Anterior cingulate cortex (tissue), 58 donors: Measurements from ENCODE around the gene NMNAT3.
"Not testable (repeated sequence)": the region's sequence is repeated elsewhere in the genome, so short reads cannot be mapped to it uniquely, and the experiment has no call there.

Source experiments
- DNase-seq, 58 donors: peaks; one replicate each; lab custom pipeline; 2025; lab: John Stamatoyannopoulos, UW

Gene NMNAT3

DNA sequence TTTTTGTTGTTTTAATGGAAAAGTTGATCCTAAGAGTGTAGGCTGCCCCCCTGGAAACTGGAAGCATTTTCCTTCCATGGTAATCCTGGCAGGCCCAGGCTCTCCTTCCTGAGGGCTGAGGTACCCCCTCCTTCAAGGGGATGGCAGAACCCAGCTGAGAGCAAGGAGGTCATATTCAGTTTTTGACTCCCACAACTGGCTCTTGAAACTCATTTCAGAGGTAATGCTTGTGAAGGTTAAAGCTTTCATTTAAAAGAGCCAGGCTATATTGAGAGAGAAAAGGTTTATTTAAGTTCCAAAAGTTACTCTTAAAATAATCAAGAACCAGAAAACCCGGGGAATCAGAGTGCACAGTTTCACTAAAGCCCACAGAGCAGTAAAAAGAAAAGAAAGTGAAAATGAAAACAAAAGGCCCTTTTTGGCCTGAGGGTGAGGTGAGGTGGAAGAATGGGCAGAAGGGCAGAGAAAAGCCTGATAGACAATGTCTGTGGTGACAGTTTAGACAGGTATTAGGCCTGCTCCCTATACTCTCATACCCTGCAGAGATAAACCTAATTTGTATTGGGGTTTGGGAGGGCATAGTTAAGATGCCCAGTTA, 91.3 kb downstream of the NMNAT3 start:
- DNase-seq, result no peak

GRCh38 chr3:139585820-139586219, 92.0 kb downstream of the NMNAT3 start:
- no peak for DNase-seq

DNA sequence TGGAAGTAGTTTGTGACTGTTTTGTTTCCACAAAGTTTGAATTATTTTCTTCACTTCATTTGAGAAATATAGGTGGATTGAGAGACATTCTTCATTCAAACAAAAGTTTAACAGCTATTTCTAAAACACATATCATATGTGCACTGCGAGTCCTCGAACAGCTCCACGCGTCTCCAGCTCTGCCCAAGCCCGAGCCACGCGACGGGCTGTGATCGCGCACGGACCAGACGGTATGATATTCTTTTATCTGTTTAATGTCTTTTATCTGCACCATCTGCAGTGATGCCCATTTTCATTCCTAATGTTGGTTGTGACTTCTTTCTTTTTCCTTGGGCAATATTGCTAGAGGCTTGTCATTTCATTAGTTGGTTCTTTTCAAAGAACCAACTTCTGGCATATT, 94.1 kb downstream of the NMNAT3 start:
- DNase-seq, result not testable (repeated sequence)

DNA sequence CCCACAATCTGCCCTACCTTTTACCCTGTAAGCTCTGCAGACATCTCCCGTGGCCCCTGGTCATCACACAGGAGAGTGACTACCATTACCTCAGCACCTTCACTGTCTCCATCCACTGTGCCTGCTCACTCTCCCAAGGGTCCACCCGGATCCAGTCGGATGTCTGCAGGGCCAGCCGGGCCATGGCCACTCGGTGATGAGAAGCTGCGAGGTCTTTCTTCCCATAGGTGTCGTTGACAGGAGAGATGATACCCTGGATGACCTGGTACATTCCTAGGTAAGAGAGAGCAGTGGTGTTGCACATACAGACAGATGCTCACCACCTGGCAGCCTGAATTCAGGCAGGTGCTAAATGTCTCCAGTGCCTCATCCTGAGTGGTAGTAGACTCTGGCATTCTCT, 99.0 kb downstream of the NMNAT3 start:
- no peak for DNase-seq

- DNase-seq, result no peak
Observed at GRCh38 chr3:139577909-139578308, 99.9 kb downstream of the NMNAT3 start.

DNA sequence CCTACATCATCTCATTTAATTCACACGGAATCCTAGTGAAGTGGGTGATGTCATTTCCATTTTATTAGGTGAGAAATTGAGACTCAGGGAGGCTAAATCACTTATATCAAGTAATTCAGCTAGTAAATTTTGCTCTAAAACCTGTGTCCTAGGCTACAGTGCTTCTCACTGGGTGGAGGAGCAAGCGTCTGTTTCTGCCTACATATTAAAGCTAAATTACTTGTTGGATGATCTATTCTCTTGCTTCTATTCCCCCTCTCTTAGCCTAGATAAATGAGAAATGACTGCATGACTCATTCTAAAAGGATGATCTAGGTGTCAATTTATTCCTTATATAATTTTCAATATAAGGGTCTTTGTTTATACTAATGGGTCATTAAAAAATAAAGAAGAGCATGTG, 100.4 kb downstream of the NMNAT3 start:
- no peak for DNase-seq

- DNase-seq, result peak in 10 of 58 donors; percentile 7 to 43 (median 20)
Observed at GRCh38 chr3:139574026-139574947, 103.5 kb downstream of the NMNAT3 start.

DNA sequence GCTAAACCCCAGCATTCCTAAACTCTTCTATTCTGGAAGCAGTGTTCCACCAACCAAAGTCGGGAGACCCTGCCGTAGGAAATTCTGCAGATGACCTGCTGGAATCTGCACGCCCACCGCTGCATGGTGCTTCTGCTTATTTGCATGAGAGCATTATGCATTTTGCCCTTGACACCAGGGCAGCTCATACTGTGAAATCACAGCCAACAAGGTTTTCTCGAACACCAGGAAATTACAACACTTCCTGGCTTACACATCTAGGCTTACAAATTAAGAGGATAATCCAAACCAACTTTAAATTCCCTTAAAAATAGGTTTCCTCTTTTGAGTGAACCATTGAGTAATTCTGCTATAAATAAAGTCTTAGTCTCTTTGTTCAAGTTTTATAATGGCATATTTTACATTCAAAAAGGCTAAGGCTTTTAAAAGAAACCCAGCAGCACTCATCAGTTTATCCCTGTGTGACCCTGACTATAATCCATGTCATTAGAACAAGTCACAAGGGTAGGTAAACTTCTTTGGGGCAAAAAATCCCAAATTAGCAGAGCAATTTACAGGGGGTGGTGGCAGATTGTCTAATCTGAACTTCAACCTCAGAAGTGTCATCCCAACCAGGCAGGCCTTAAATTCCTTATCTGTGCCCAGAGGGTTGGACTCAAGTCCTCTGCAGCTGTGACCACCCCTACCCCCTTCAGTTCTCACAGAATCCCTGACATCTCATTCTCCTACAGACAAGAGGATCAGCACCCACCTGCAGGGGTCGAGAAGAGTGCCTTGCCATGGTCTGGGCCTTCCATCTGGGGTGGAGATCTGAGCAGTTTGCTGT, 104.7 kb downstream of the NMNAT3 start:
- no peak for DNase-seq

- DNase-seq, result no peak
Observed at GRCh38 chr3:139571711-139572110, 106.1 kb downstream of the NMNAT3 start.

- no peak for DNase-seq
Observed at GRCh38 chr3:139564294-139564861, 113.4 kb downstream of the NMNAT3 start.

GRCh38 chr3:139561959-139562676, 115.7 kb downstream of the NMNAT3 start:
- DNase-seq, result peak in 13 of 58 donors; percentile 4 to 40 (median 16)

- DNase-seq, result no peak
Observed at GRCh38 chr3:139561255-139561817, 116.4 kb downstream of the NMNAT3 start.

DNA sequence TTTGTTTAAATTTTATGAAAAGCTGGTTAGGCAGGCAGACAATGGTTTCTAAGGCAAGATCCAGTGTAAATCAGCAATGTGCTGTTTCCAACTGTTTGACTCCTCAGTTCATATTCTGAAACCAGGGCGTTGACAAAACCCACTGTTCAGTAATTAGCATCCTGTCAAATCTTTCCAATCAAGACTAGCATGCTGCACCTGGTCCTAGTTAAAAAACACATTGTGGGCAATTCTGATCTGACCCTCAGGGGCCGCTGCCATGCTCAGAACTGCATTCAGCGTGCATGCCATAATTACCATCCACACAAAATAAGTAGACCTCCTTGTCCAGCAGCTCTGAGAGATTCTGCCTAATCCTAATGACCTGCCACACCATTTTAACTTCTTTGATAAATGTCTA, 117.4 kb downstream of the NMNAT3 start:
- no peak for DNase-seq

- no peak for DNase-seq
Observed at GRCh38 chr3:139559541-139559940, 118.2 kb downstream of the NMNAT3 start.

DNA sequence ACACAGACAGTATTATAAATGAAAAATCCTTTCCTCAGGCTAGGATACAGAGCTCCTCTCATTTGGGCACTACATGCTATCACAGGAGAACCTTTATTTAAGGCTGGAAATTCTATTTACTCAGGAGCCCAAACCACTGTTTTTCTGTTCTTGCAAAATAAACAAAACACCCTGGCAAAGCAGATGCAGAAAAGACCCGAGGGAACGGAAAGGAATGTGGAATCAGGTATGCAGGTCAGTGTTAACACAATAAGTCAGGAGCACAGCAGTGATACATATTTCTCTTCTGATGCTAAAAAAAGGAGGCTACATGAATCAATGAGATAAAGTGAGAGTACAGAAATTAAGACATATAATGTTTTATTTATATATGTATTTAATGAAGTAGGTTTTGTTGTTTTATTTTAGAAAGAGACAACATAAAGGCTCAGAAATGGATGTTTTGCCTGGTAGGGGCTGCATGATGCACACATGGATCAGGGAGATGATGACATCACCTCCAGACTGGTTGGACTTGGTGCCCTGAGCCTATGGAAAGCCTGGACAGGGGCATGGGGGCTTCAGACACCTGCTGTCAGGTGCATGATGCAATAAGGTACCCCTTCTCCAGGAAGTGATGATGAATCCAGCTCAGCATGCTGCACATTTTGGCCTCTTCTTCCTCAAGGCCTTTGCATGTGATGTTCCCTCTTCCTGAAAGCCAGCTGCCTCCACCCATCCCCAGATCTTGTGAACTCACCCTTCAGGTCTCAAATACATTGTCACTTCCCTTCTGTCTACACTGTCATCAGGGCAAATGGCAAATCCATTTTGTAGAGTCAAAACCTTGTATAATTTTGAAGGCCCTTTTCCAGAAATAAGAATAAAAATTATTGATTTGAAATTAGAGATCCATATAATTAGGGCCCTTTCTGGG, 119.2 kb downstream of the NMNAT3 start:
- no peak for DNase-seq

GRCh38 chr3:139557041-139557440, 120.7 kb downstream of the NMNAT3 start:
- DNase-seq, result no peak

DNA sequence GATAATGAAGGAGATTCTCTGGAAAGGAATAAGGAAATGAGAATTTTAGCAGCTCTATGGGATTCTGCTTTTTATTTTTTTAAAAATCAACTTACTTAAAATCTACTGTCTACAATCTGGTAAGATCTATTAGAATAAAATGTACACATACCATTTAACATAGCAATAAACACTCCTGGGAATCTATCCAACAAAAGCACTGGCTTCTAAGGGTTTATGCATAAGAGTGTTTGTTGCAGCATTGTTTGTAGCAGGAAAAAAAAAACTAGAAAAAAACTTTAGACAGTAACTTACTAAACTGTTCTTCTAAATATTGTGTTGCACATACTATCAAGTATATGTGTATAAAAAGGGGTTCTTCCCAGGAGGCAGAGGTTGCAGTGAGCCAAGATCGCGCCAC, 122.5 kb downstream of the NMNAT3 start:
- no peak for DNase-seq

GRCh38 chr3:139554628-139555027, 123.1 kb downstream of the NMNAT3 start:
- no peak for DNase-seq
